PC-3 (cell line): ENCODE data around the gene FHL2.

ENCODE experiments used
- EZH2 ChIP-seq: fragments of 300-600 bp; sonication (generic); IDR thresholded peaks from one replicate; pipeline ENCODE4 v1.6.1; 2017; ENCODE audit warnings: antibody characterized with exemption, mild to moderate bottlenecking, low read length; ENCODE audit not compliant: unreplicated experiment
- EZH2phosphoT487 ChIP-seq: fragments of 300-600 bp; sonication (generic); IDR thresholded peaks from 2 replicates; pipeline ENCODE4 v1.6.1; 2018; ENCODE audit warnings: mild to moderate bottlenecking, antibody characterized with exemption, low read length, borderline replicate concordance
- TF ChIP-seq, protein P1 (sequence below): fragments of 300-600 bp; sonication (generic); conservative IDR thresholded peaks from 2 replicates; pipeline ENCODE4 v1.5.1; 2017; ENCODE audit warnings: antibody characterized with exemption, low read depth, mild to moderate bottlenecking, low read length

DNA sequence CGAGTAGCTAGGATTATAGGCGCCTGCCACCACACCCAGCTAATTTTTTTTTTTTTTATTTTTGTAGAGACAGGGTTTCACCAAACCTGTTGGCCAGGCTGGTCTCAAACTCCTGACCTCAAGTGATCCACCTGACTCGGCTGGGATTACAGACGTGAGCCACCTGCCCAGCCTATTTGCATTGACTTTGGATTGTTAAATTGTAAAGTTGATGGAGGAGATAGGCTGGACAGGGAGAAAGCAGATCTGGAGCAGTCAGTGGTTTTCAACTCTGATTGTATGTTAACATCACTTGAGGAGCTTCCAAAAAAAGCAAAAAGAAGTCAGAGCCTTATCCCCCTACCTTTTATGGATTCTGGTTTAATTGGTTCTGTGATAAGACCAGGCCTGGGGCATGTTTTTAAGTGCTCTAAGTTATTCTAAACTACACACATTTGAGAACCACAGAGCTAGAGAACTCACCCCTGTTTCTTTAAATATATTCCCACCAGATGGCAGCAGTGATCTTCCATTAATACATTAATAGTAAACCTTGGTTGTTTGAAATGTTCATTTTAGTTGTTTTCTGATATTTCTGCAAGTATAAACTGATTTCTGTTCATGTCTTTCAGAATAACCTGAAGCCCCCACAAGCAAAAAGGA is 54.0 kb downstream of the FHL2 start:
- TF ChIP-seq, protein P1, sequence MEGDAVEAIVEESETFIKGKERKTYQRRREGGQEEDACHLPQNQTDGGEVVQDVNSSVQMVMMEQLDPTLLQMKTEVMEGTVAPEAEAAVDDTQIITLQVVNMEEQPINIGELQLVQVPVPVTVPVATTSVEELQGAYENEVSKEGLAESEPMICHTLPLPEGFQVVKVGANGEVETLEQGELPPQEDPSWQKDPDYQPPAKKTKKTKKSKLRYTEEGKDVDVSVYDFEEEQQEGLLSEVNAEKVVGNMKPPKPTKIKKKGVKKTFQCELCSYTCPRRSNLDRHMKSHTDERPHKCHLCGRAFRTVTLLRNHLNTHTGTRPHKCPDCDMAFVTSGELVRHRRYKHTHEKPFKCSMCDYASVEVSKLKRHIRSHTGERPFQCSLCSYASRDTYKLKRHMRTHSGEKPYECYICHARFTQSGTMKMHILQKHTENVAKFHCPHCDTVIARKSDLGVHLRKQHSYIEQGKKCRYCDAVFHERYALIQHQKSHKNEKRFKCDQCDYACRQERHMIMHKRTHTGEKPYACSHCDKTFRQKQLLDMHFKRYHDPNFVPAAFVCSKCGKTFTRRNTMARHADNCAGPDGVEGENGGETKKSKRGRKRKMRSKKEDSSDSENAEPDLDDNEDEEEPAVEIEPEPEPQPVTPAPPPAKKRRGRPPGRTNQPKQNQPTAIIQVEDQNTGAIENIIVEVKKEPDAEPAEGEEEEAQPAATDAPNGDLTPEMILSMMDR, result peak; percentile 75
- TF ChIP-seq EZH2phosphoT487, result no peak
- TF ChIP-seq EZH2, result no peak
